PC-3 (cell line): Measurements from ENCODE around the gene ISLR2.

ENCODE experiments used
- CTCF ChIP-seq: fragments of 300-600 bp; sonication (generic); conservative IDR thresholded peaks from 2 replicates; pipeline ENCODE4 v1.5.1; 2017; ENCODE audit warnings: antibody characterized with exemption, low read depth, mild to moderate bottlenecking, low read length
- EZH2phosphoT487 ChIP-seq: fragments of 300-600 bp; sonication (generic); IDR thresholded peaks from 2 replicates; pipeline ENCODE4 v1.6.1; 2018; ENCODE audit warnings: mild to moderate bottlenecking, antibody characterized with exemption, low read length, borderline replicate concordance

- TF ChIP-seq CTCF, result no peak
- TF ChIP-seq EZH2phosphoT487, result no peak
Observed at GRCh38 chr15:74123658-74124057, 6.7 kb upstream of the ISLR2 start.
